GM13977 (cell line): Measurements from ENCODE around the gene NPB.

ENCODE experiments used
- DNase-seq: peaks from one replicate; pipeline ENCODE4 v3.0.0; 2012; ENCODE audit warnings: low spot score
- in situ Hi-C: fragments of 300-500 bp; cut with MboI; formaldehyde crosslinking; loops from one replicate; pipeline ENCODE4 v1.12.0; 2022; ENCODE audit warnings: low sequenced_read_pairs, low pct_unique_long_range_greater_than_20kb, mixed read lengths, inconsistent platforms; ENCODE audit not compliant: unreplicated experiment
- TF ChIP-seq, protein P1 (sequence below): IDR thresholded peaks from 2 replicates; pipeline ENCODE4 v1.5.1; 2012; ENCODE audit warnings: mild to moderate bottlenecking, control low read depth; ENCODE audit not compliant: insufficient read depth; ENCODE audit errors: extremely low read depth, missing control alignments

Gene NPB

GRCh38 chr17:81889602-81890001 is 12.4 kb upstream of the NPB start:
- no peak for DNase-seq
- TF ChIP-seq, protein P1, sequence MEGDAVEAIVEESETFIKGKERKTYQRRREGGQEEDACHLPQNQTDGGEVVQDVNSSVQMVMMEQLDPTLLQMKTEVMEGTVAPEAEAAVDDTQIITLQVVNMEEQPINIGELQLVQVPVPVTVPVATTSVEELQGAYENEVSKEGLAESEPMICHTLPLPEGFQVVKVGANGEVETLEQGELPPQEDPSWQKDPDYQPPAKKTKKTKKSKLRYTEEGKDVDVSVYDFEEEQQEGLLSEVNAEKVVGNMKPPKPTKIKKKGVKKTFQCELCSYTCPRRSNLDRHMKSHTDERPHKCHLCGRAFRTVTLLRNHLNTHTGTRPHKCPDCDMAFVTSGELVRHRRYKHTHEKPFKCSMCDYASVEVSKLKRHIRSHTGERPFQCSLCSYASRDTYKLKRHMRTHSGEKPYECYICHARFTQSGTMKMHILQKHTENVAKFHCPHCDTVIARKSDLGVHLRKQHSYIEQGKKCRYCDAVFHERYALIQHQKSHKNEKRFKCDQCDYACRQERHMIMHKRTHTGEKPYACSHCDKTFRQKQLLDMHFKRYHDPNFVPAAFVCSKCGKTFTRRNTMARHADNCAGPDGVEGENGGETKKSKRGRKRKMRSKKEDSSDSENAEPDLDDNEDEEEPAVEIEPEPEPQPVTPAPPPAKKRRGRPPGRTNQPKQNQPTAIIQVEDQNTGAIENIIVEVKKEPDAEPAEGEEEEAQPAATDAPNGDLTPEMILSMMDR, result no peak
- in situ Hi-C loops, result no loop called here

DNA sequence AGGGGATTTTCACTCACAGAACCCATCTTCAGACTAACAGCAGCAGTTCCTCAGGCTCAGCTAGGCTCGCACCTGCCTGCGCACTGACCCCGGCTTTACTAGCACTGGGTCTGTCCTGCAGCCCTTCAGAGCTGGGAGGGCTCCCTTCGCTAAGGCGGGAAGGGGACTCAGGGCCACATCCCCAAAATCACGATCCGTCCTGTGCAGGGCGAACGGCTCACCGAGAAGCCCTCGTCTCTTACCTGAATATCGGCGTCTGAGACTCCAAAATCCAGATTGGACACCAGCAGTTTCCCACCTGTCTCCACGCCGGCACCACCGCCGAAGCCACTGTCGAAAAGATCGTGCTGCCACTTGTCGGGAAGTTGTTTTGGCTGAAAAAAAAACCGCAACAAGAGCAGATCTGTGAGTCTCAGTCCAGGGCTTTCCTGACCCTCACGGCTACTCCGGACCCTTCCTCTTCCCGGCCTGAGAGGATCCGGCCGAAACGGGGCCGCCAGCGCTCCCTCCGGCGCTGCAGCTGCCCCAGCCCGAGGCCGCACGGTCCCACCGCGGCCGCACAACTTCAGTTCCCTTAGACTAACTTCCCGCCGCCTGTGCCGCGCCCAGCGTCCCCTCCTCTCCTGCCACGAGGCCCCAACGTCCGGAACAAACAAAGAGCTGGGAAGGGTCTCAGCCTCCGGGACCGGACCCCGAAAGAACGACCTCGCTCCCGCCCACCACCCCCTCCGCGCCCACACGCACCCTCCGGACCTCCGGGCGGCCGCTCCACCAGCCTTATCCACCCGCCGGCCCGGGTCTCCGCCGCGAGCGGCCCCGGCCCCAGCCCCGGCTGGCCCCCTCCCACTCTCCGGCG is 11.4 kb upstream of the NPB start:
- TF ChIP-seq, protein P1, result no peak
- in situ Hi-C loops, result no loop called here
- DNase-seq, result no peak

- TF ChIP-seq, protein P1, result no peak
- DNase-seq, result no peak
- in situ Hi-C loops, result no loop called here
Observed at GRCh38 chr17:81891303-81891552, 10.8 kb upstream of the NPB start.

GRCh38 chr17:81895400-81895799 is 6.6 kb upstream of the NPB start:
- TF ChIP-seq, protein P1, result no peak
- no peak for DNase-seq
- in situ Hi-C loops, result no loop called here

GRCh38 chr17:81898029-81898866 is 3.8 kb upstream of the NPB start:
- no peak for DNase-seq
- TF ChIP-seq, protein P1, result no peak
- in situ Hi-C loops, result no loop called here

DNA sequence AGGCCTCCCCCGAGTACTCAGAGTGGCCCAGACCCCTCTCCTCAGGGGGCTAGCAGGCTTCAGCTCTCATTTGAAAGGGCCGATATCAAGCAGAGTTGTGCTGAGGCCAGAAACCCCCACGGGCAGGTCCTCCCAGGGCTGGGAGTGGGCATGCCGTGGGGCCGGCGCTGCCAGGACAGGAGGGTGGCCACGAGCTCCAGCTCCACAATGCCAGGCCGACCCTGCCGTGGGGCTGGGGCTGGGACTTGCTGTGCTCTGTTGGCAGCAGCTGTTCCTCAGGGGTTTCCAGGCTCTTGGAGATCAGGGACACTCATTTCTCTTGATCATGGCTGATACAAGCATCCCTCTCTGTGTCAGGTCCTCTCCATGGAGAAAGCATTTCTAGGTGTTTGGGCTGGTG is 3.2 kb upstream of the NPB start:
- TF ChIP-seq, protein P1, result no peak
- in situ Hi-C loops, result no loop called here
- DNase-seq, result no peak
